ENCODE measurements around the gene POLDIP2. TPM values are rescaled to one million over a fixed set of nuclear protein-coding genes. Genes with fewer than 3 reads are reported as not detected.

The POLDIP2 gene
- total RNA-seq, 1 donor from 2014 or later, result 70.4 TPM

- DNase-seq (ENCODE audit: low spot score), result no peak
- Mint-ChIP-seq H3K9me3 (ENCODE audit: low read depth) (no peaks in the 10 kb centered on the region), H3K4me1 (ENCODE audit: low read depth) (peaks cover 33% of the 10 kb centered on the region), H3K27ac (ENCODE audit: unreplicated experiment) (no peak overlapping the region), H3K36me3 (ENCODE audit: low read depth) (no peaks in the 10 kb centered on the region), H3K27me3 (ENCODE audit: low read depth) (no peaks in the 10 kb centered on the region), H3K4me3 (ENCODE audit: unreplicated experiment) (no peak overlapping the region)
- TF ChIP-seq, protein P1, sequence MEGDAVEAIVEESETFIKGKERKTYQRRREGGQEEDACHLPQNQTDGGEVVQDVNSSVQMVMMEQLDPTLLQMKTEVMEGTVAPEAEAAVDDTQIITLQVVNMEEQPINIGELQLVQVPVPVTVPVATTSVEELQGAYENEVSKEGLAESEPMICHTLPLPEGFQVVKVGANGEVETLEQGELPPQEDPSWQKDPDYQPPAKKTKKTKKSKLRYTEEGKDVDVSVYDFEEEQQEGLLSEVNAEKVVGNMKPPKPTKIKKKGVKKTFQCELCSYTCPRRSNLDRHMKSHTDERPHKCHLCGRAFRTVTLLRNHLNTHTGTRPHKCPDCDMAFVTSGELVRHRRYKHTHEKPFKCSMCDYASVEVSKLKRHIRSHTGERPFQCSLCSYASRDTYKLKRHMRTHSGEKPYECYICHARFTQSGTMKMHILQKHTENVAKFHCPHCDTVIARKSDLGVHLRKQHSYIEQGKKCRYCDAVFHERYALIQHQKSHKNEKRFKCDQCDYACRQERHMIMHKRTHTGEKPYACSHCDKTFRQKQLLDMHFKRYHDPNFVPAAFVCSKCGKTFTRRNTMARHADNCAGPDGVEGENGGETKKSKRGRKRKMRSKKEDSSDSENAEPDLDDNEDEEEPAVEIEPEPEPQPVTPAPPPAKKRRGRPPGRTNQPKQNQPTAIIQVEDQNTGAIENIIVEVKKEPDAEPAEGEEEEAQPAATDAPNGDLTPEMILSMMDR (IDR thresholded peaks at IDR 0.05), result peak; percentile 7
These were observed 12.3 kb upstream of the POLDIP2 start for GRCh38 chr17:28369684-28370034.

DNA sequence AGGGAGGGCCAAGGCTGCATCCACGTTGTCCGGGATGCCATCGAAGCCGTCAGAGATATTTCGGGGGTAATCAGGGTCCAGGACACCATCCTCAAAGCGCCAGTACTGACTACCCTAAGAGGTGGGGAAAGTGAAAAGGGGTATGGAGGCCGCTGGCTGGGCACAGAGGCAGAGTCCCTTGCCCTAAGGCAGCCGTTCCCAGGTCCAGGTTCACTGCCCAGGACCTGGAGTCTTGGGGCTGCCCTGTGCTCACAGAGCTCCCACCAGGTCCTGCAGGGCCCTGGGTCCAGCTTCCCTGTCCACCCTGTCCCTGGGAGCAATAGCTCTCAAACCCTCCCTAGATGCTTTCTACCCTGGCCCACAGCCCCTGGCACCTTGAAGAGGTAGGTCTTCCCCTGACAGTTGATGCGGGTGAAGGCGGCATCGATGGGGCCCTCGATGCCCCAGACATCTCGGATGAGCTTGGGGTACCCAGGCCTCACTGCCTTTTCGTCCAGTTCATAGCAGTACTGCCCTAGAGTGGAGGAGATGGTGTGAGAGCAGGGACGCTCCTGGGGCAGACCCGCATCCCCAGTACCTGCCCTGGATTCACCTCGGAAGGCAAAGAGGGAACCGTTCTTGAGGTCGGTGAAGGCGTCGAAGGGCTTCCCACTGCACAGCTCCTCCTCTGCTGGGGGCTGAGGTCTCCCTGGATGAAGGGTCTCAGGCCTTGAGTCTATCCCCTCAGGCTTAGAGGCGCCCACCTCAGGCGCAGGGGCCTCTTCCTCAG is 11.8 kb upstream of the POLDIP2 start:
- Mint-ChIP-seq H3K9me3 (ENCODE audit: low read depth) (no peaks in the 10 kb centered on the region), H3K4me1 (ENCODE audit: low read depth) (peaks cover 33% of the 10 kb centered on the region), H3K36me3 (ENCODE audit: low read depth) (no peaks in the 10 kb centered on the region), H3K27ac (ENCODE audit: unreplicated experiment) (no peak overlapping the region), H3K4me3 (ENCODE audit: unreplicated experiment) (no peak overlapping the region), H3K27me3 (ENCODE audit: low read depth) (no peaks in the 10 kb centered on the region)
- DNase-seq (ENCODE audit: low spot score), result no peak
- TF ChIP-seq, protein P1 (IDR thresholded peaks at IDR 0.05), result no peak

GRCh38 chr17:28368306-28368831 is 11.0 kb upstream of the POLDIP2 start:
- TF ChIP-seq, protein P1 (IDR thresholded peaks at IDR 0.05), result no peak
- no peaks in the 10 kb centered on the region for H3K36me3 Mint-ChIP-seq (ENCODE audit: low read depth)
- H3K4me3 Mint-ChIP-seq (ENCODE audit: unreplicated experiment), result no peak overlapping the region
- peak; percentile 68 for DNase-seq (ENCODE audit: low spot score)
- H3K27me3 Mint-ChIP-seq (ENCODE audit: low read depth), result no peaks in the 10 kb centered on the region
- no peaks in the 10 kb centered on the region for H3K9me3 Mint-ChIP-seq (ENCODE audit: low read depth)
- peaks cover 27% of the 10 kb centered on the region for H3K4me1 Mint-ChIP-seq (ENCODE audit: low read depth)
- H3K27ac Mint-ChIP-seq (ENCODE audit: unreplicated experiment), result no peak overlapping the region

- TF ChIP-seq, protein P1 (IDR thresholded peaks at IDR 0.05), result no peak
- Mint-ChIP-seq H3K27me3 (ENCODE audit: low read depth) (no peaks in the 10 kb centered on the region), H3K27ac (ENCODE audit: unreplicated experiment) (no peak overlapping the region), H3K9me3 (ENCODE audit: low read depth) (no peaks in the 10 kb centered on the region), H3K4me1 (ENCODE audit: low read depth) (peaks cover 21% of the 10 kb centered on the region), H3K36me3 (ENCODE audit: low read depth) (no peaks in the 10 kb centered on the region), H3K4me3 (ENCODE audit: unreplicated experiment) (no peak overlapping the region)
- DNase-seq (ENCODE audit: low spot score), result peak; percentile 81
These were observed 10.4 kb upstream of the POLDIP2 start for GRCh38 chr17:28367641-28368305.

- peak; percentile 35 for DNase-seq (ENCODE audit: low spot score)
- TF ChIP-seq, protein P1 (IDR thresholded peaks at IDR 0.05), result peak; percentile 16
- Mint-ChIP-seq H3K4me3 (ENCODE audit: unreplicated experiment) (no peak overlapping the region), H3K27me3 (ENCODE audit: low read depth) (no peaks in the 10 kb centered on the region), H3K9me3 (ENCODE audit: low read depth) (no peaks in the 10 kb centered on the region), H3K27ac (ENCODE audit: unreplicated experiment) (no peak overlapping the region), H3K36me3 (ENCODE audit: low read depth) (no peaks in the 10 kb centered on the region), H3K4me1 (ENCODE audit: low read depth) (peaks cover 16% of the 10 kb centered on the region)
These were observed 9.3 kb upstream of the POLDIP2 start for GRCh38 chr17:28366605-28367004.
